RCC 7860 (cell line): ENCODE results near the gene SMIM36.
"Not testable (repeated sequence)": the region's sequence is repeated elsewhere in the genome, so short reads cannot be mapped to it uniquely, and the experiment has no call there.

Source experiments
- DNase-seq: peaks from one replicate; pipeline ENCODE4 v3.0.0-alpha.2; 2015; ENCODE audit warnings: low spot score
- FAIRE-seq: peaks from 2 replicates; lab custom pipeline; 2012; peaks lifted over from hg19 to GRCh38; lab: Jason Lieb, UNC

SMIM36 gene

DNA sequence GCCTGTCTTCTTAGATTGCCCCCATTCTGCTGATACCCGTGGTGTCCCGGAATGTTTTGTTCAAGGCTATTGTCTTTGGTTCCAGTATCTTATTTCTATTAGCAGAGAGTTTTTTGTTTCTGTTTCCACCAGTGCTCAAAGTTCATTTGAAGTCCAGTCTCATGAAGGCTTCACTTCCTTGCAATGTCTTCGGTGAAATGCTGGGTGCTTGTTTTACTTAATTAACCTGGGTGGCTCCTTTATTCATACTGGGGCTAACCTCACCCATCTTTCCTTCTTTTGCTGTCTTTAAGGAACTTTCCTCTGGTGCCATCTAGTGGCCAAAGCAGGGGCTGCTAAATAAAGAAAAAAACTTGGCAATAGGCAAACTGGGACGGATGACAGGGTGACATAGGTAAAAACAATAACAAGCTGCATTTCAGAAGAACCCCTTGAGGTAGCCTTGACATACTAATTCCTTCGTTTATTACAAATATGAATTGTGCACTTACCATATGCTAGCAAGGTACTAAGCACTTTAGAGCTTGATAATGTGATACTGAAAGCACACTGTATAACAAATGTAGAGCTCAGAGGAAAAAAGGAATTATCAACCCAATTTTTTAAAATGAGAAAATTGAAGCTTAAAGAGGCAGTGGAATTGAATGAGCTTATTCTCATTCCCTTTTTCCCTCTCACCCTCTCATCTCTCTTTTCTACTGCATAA, 2.8 kb upstream of the SMIM36 start:
- FAIRE-seq (peak; percentile 53), DNase-seq (peak; percentile 47)

DNA sequence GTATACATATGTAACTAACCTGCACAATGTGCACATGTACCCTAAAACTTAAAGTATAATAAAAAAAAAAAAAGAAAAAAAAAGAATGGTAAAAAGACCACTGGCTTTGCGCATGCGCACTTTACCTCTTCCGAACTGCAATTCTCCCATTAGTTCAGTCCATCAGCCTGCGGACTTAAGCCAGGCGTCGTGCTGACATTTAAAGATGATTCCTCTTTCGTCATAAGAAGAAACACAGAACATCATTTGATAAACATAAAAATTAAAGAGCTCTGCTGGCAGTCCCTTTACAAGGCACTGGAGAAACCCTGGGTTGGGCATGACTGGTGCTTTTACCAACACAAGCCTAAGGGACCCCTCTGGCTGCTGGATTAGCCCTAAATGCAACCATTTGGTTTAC, 3.6 kb downstream of the SMIM36 start:
- not testable (repeated sequence) for DNase-seq, FAIRE-seq

DNA sequence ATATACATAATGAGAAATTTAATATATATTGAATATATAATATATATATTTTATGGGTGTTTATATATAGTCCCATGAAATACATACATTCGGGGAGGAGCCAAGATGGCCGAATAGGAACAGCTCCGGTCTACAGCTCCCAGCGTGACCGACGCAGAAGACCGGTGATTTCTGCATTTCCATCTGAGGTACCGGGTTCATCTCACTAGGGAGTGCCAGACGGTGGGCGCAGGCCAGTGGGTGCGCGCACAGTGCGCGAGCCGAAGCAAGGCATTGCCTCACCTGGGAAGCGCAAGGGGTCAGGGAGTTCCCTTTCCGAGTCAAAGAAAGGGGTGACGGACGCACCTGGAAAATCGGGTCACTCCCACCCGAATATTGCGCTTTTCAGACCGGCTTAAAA, 9.6 kb downstream of the SMIM36 start:
- not testable (repeated sequence) for FAIRE-seq, DNase-seq

DNA sequence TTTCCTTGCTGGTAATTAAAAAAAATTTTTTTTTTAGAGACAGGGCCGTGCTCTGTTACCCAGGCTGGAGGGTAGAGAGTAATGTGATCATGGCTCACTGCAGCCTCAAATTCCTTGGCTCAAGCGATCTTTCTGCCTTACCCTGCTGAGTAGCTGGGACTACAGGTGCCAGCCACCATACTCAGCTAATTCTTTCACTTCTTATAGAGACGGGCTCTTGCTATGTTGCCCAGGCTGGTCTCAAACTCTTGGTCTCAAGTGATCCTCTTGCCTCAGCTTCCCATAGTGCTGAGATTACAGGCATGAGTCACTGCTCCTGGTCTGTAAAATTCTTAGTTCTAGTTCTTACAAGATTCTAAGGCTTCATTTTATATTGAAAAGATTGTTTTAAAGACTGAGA, 11.1 kb downstream of the SMIM36 start:
- FAIRE-seq (no peak), DNase-seq (no peak)

DNA sequence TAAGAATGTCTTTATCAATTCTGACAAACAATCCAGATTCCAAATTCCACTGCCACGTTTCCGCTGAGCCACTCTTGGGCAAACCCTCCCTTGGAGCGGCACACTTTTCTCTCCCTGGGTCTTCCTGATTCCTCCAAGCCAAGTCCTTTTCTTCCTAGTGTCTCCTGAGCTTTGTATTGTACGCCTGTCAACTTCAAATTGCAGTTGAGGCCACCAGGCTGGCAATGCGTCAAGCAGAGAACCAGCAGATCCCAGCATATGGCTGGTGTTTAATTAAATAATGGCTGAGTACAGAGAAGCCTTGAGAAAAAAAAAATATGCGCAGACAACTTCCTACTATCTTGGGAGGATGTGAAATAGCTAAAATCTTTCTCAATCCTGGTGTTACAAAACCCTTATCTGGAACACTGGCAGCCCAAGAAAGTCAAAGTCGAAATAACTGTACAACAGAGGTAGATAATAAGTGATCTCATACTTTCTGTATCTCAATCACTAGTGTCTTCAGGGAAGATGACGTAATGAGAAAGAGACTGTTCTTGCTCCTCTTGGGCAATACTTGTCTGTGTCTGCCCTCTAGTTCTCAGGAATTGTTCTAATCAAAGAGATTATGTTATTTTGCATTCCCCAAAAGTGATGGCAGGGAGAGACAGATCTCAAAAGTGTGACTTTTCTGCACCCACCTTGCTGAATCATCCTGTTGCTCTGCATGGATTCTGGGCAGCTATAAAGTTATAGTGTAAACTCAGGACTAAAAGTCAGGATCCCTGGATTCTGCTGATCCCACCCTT, 15.0 kb downstream of the SMIM36 start:
- DNase-seq (no peak), FAIRE-seq (no peak)

DNA sequence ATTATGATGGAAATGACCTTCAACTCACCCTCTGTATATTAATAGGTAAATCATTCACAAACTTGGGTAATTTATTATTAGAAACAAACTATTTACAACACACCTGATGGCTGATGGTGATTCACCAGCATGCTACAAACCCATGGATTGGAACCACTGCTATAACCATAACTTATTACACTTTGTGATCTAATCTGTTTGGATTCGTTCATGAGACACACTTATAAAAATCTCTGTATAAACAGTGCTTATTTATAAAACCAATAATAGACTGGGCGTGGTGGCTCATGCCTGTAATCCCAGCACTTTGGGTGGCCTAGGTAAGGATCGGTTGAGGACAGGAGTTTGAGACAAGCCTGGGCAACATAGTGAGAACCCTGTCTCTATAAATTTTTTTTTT, 16.0 kb downstream of the SMIM36 start:
- FAIRE-seq (no peak), DNase-seq (no peak)

DNA sequence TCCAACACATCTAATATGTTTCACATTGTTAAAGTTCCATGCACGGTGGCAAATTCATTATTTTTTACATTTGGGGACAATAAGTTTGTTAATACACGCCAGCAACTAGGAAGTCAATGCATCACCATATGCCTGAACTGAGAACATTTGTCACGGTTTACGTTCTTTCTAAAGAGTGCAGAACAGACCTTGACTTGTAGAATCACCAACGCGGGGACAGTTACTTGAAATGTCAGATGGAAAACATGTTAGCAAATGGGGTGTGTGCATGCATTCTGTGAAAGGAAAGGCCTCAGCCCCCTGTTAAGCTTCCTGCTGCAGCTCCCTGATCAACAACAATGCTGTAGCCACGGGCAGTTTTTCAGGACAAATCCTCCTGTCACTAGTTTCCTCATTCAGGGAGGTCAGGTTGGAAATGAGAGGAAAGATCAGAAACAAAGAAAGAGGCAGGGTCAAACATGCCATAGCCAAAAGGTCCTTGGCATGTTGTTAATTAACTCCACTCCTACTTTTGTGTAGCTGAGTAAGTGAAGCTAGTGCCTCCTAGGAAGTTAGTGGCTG, 18.4 kb downstream of the SMIM36 start:
- DNase-seq (no peak), FAIRE-seq (no peak)

DNA sequence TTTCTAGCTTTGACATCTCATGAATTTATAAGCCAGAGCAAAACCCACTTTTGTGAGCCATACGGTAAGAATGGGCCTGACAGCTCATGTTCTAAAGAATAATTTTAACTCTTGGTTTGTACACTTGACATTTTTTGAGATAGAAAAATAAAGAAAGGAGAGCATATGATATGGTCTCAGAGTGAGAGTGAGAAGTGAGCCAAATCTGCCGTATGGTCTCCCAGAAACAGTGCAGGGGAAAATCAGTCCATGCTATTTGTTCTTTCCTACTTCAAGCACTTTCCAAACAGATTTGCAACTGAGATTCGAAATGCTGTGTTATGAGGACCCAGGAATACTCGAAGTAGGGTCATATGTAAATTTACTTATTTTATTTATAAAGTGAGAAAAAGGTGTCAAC, 20.9 kb downstream of the SMIM36 start:
- FAIRE-seq (no peak), DNase-seq (no peak)

DNA sequence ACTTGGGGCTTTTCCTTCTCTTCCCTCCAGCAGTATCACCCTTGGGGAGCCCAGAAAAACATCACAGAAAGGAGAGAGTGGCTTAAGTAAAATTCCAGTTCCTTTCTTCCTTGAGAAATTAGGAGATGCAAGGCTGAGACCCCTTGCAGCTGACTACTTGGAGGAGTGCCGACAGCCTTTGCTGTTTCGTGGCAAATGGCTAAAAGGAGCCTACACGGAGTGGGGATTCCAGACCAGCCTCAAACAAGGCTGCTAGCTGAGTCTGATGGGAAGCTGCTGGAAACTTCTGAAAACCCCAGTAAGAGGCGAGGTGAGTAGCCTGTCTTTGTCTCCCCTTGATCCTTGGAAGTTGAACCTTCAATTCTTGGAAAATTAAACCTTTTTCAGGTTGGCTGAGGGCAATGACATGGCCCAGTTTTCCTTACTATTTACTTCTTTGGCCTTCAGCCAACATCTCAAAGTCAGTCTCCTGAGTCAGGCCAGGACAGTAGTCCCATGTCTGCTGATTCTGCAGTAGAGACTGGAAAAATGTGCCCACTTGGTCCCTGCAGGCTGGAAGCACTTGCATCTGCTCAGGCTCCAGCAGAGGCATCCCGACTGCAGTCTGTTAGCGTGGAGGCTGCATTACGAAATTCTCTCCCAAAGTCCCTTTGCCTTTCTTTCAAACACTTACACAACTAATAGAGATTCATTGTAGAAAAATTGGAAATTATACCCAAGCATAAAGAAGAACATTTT, 23.4 kb downstream of the SMIM36 start:
- no peak for FAIRE-seq
- DNase-seq = no peak

DNA sequence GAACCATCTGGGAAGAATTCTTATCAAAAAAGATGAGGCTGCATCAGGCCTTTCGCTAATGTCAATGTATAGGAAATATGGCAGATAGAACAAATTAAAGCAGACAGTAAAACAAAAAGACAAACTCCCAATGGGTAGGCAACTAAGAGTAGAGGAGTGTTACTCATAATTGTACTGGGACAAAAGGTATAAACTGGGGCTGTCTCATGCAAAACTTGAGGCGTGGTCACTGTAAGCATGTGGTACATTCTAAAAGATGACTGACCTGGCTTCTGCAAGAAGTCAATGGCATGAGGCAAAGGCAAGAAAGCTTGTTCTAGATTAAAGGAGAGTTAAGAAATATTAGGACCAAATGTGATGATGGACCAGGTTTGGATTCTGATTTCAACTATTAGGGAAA, 26.7 kb downstream of the SMIM36 start:
- FAIRE-seq = no peak
- no peak for DNase-seq

DNA sequence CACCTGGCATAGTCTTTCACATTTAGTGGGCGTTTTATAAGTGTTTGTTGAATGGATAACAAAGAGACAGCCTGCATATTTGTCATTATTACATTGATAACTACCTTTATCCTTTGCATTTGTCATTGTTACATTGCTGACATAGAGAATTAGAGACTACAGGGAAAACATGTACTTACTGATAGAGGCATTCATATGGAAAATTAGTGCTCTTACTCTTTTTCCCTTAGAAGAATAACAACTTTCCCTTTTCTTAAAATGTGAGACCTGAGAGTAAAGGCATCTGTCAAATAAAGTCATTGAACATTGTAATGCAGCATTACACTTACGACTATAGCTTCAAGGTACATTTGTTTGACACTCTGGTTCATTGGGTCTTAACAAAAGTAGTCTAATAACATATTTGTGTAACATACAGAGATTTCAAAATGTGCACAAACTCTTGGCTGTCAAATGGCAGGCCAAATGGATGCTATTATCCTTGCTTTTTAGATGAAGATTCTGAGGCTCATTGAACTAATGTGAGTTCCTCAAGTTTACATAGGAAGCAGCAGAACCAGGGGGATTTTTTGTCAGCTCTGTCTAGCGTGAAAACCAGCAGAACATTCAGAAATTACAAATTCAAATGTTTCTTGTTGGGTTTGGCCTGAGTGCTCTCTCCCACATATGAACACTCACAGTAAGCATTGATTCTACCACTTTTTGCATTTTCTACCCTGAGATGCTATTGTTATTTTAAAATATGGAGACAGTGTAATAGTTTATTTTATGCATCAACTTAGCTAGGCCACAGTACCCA, 28.5 kb downstream of the SMIM36 start:
- no peak for DNase-seq
- no peak for FAIRE-seq

DNA sequence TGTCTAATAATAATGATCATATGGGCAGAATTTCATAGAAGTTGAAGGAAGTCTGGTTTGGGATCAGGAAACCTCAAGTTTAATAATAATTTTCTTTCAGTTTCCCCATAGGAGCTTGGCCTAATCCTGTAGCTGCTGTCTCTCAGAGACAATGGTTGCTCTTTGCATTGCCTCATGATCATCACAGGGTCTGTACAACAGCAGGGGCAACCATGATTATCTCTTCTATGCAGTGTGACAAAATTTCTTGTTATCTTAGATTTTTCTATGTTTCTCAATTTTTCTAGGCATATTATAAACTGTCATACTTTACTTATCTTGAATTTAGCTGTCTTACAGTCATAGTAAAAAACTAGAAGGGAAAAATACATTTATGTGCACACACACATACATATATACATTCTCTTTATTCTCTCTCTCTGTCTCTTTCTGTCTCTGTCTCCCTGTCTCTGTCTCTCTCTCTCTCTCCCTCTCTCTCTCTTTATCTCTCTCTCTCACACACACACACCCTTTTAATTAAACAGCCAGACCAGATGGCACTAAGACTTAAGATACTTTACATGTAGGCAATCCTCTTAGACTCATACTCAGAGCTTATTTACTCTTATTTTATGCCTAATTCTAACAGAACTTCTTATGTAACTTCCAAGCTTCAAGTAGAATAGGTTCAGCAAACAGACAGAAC, 30.5 kb downstream of the SMIM36 start:
- DNase-seq = no peak
- FAIRE-seq = no peak

DNA sequence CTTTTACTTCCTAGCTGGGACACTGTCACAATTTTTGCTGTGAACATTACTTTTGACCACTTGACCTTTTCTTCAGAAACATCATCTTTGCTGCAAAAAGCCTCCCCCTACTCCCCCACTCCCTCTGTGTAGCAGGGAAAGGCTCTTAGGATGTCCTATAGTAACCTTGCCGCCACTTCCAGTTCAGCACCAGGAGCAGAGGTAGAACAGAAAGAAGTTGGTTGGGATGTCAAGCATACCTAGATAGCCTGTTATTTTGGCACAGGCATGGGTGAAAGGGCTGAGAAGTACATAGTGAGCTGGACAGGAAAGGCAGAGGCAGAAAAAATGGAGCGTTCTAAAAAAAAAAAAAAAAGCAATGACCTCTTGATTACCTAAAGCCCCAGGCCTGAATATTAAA, 31.3 kb downstream of the SMIM36 start:
- DNase-seq = no peak
- no peak for FAIRE-seq

DNA sequence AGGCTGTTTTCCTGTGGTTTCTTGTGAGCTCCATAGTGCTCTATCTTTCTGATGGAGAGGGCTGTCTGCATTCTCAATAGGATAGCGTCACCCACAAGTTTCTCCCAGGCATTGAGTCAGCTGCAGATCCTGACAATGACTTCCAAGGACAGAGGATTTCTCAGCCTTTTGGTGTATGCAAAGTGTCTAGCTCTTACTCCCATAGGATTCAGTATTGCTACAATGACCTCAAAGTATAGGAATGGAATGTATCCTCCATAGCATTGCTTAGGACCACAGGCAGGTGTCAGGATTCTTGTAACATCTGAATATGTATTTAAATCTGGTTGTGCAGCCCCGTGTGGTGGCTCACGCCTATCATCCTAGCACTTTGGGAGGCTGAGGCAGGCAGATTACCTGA, 32.3 kb downstream of the SMIM36 start:
- DNase-seq = no peak
- no peak for FAIRE-seq

DNA sequence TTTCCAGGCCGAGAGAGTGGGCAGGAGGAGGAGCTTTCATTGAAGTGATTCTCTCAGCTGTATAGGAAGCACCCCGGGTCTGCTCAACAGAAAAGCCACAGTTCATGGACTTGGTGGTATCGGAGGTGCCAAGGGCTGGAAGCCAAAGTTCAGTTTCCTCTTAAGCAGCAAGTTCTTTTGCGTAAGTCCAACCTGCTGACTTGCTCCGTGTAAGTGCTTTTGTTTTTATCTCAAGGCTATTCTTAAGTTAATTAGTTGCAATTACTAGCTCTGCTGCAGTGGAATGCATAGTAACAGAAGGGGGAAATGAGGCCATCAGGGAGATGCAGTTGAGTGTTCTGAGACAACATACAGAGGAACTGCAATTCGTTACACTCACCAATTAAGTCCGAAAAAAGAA, 44.6 kb downstream of the SMIM36 start:
- no peak for FAIRE-seq
- DNase-seq = no peak

DNA sequence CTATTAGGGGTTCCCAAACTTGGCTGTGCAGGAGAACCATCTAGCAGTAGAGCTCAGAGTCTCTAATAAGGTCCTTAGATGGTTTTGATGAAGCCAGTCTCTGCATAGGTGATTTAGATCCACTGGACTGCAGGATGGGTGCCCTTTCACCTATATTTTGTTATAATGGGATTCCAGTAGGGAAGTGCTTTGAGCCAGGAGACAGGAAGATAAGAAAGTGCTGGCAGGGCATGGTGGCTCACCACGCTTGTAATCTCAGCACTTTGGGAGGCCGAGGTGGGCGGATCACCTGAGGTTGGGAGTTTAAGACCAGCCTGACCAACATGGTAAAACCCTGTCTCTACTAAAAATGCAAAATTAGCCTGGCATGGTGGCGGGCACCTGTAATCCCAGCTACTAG, 45.5 kb downstream of the SMIM36 start:
- not testable (repeated sequence) for FAIRE-seq, DNase-seq

DNA sequence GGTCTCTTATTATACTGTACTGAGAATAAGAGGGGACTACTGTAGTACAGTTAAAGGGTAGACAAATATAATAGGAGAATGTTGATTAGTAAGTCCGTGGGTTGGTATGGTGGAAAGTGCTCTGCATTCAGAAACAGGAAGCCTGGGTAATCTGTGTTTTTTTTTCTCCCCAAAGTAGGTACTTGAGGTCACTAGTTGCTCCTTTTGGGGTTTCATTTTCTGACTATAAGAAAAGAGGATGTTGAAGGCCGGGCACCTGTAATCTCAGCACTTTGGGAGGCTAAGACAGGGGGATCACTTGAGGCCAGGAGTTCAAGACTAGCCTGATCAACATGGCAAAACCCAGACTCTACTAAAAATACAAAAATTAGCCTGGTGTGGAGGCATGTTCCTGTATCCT, 47.7 kb downstream of the SMIM36 start:
- FAIRE-seq = no peak
- DNase-seq = no peak

DNA sequence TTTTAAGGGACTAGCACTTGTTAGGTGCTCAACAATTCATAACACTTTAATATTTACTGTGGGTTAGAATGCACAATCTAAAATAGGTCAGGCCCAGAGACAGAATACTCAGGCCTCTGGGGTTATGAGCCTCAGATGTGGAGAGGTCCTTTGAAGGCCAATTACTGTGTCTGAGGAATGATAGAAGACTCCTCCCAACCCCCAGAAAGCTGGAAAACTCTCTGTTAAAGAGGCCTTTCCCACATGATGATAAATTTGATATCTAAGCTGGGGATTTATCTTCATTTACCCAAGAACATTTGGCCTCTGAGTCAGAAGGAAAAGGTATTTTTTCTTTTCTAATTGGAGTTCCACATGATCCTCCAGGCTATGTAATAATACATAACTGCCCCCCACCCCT, 48.5 kb downstream of the SMIM36 start:
- DNase-seq (no peak), FAIRE-seq (no peak)

DNA sequence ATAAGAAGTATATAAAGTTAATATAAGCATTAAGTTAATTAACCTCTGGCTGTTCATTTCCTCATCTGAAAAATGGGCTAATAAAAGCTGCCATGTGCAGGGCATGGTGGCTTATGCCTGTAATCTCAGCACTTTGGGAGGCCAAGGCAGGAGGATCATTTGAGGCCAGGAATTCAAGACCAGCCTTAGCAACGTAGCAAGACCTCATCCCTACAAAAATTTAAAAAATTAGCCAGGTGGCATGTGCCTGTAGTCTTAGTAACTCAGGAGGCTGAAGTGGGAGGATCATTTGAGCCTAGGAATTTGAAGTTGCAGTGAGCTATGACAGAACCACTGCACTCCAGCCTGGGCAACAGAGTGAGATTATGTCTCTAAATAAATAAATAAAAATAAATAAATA, 49.0 kb downstream of the SMIM36 start:
- FAIRE-seq (no peak), DNase-seq (no peak)

DNA sequence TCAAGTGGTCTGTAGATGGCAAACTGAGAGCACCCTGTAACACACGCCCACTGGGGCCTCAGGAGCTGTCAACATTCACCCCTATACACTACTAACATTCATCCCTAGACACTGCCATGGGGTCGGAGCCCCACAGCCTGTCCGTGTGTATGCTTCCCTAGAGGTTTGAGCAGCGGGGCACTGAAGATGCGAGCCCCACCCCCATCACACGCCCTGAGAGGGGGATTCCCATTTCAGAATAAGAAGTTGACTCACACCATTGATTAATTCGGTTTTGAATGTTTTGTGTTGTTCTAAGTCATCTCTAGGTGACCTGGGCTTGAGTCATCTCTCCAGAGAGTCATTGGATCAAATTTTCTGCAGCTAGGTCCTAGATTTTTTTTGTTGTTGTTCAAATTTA, 52.3 kb downstream of the SMIM36 start:
- FAIRE-seq (peak; percentile 21), DNase-seq (peak; percentile 82)
